Measurements from ENCODE around the gene ZNF106.

DNA sequence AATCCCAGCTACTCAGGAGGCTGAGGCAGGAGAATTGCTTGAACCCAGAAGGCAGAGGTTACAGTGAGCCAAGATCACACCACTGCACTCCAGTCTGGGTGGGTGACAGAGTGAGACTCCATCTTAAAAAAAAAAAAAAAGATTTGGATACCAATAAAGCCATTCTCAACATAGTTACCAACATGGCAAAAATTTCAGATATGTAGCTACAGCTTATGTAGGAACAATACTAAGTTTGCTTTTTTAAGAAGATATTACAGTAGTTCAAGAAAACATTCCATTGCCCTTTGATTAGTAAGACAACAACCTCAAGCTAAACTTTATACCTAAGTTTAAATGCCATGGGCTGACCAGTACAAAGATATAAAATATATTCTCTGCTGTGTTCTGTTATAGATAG, 34.4 kb downstream of the ZNF106 start:
- TF ChIP-seq, protein P1, sequence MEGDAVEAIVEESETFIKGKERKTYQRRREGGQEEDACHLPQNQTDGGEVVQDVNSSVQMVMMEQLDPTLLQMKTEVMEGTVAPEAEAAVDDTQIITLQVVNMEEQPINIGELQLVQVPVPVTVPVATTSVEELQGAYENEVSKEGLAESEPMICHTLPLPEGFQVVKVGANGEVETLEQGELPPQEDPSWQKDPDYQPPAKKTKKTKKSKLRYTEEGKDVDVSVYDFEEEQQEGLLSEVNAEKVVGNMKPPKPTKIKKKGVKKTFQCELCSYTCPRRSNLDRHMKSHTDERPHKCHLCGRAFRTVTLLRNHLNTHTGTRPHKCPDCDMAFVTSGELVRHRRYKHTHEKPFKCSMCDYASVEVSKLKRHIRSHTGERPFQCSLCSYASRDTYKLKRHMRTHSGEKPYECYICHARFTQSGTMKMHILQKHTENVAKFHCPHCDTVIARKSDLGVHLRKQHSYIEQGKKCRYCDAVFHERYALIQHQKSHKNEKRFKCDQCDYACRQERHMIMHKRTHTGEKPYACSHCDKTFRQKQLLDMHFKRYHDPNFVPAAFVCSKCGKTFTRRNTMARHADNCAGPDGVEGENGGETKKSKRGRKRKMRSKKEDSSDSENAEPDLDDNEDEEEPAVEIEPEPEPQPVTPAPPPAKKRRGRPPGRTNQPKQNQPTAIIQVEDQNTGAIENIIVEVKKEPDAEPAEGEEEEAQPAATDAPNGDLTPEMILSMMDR (IDR thresholded peaks at IDR 0.05) = no peak
- TF ChIP-seq POLR2A (IDR thresholded peaks at IDR 0.05) = no peak

Measured in upper lobe of left lung (tissue), 4 donors.